ENCODE results near the gene CALM3.

The CALM3 gene

DNA sequence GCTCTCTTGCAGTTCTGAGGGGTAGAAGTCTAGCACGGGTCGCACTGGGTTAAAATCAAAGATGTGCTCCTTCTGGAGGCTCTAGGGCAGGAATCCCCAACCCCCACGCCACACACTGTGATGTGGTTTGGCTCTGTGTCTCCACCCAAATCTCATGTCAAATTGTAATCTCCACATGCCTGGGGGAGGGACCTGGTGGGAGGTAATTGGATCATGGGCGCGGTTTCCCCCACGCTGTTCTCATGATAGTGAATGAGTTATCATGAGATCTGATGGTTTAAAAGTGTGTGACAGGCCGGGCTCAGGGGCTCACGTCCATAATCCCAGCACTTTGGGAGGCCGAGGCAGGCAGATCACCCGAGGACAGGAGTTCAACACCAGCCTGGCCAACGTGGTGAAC is 26.6 kb upstream of the CALM3 start:
- H3K36me3 ChIP-seq (ENCODE audit: control insufficient read depth, insufficient read depth, low read length) = no peaks in the 10 kb centered on the region
- H3K9ac ChIP-seq = no peak overlapping the region
- H3K9me3 ChIP-seq (ENCODE audit: control insufficient read depth, low read length) = no peaks in the 10 kb centered on the region
- H3K4me3 ChIP-seq (ENCODE audit: low read depth, low read length) = no peak overlapping the region
- H3K27me3 ChIP-seq (ENCODE audit: control insufficient read depth, insufficient read depth, low read length) = no peaks in the 10 kb centered on the region
- peaks cover 2% of the 10 kb centered on the region for H3K79me2 ChIP-seq
- no peaks in the 10 kb centered on the region for H3K4me1 ChIP-seq
- TF ChIP-seq, protein P1, sequence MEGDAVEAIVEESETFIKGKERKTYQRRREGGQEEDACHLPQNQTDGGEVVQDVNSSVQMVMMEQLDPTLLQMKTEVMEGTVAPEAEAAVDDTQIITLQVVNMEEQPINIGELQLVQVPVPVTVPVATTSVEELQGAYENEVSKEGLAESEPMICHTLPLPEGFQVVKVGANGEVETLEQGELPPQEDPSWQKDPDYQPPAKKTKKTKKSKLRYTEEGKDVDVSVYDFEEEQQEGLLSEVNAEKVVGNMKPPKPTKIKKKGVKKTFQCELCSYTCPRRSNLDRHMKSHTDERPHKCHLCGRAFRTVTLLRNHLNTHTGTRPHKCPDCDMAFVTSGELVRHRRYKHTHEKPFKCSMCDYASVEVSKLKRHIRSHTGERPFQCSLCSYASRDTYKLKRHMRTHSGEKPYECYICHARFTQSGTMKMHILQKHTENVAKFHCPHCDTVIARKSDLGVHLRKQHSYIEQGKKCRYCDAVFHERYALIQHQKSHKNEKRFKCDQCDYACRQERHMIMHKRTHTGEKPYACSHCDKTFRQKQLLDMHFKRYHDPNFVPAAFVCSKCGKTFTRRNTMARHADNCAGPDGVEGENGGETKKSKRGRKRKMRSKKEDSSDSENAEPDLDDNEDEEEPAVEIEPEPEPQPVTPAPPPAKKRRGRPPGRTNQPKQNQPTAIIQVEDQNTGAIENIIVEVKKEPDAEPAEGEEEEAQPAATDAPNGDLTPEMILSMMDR (IDR thresholded peaks at IDR 0.05) = no peak
- H3K4me2 ChIP-seq (ENCODE audit: low read length) = no peak overlapping the region
- no peak overlapping the region for H2AFZ ChIP-seq
- no peak overlapping the region for H3K27ac ChIP-seq

DNA sequence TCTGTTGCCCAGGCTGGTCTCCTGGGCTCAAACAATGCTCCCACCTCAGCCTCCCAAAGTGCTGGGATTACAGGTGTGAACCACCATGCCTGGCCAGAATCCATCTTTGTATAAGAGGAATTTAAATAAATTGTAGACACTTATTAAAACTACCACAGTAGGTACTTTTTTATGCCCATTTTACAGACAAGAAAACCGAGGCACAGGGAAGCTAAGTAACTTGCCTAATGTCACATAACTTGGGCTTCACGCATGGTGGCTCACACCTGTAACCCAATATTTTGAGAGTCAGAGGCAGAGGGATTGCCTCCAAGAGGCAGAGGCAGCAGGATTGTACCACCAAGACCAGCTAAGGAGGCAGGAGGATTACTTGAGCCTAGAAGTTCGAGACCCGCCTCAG is 22.7 kb upstream of the CALM3 start:
- Histone ChIP-seq H3K4me1 (no peaks in the 10 kb centered on the region), H3K9me3 (ENCODE audit: control insufficient read depth, low read length) (no peaks in the 10 kb centered on the region), H2AFZ (no peak overlapping the region), H3K27me3 (ENCODE audit: control insufficient read depth, insufficient read depth, low read length) (no peaks in the 10 kb centered on the region), H3K9ac (no peak overlapping the region), H3K4me3 (ENCODE audit: low read depth, low read length) (no peak overlapping the region), H3K79me2 (peaks cover 2% of the 10 kb centered on the region), H3K27ac (no peak overlapping the region), H3K4me2 (ENCODE audit: low read length) (no peak overlapping the region), H3K36me3 (ENCODE audit: control insufficient read depth, insufficient read depth, low read length) (no peaks in the 10 kb centered on the region)
- TF ChIP-seq, protein P1 (IDR thresholded peaks at IDR 0.05) = no peak

DNA sequence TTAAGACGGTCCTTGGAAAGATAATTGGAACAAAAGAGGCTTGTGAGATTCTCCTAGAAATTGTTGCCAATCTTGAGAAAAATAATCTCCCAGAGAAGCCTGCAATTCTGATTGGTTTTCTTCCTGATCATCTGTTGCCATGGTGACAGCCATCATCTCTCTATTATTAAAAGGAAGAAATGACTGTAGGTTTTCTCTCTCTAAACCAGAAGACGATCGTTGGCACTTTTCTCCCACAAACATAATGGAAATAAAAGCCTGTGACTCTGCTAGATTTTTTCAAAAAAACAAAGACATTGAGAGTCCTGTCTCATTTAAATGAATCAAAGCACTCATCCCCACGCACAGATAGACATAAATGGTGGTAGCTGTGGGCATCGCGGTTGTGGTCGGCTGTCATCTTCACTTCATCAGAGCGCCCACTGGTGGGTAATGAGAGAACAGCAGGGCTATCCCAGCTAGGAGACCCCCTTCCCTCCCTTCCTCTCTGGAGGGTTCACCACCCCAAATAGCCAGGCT is 21.7 kb upstream of the CALM3 start:
- no peaks in the 10 kb centered on the region for H3K4me1 ChIP-seq
- H3K79me2 ChIP-seq = peaks cover 2% of the 10 kb centered on the region
- no peak overlapping the region for H3K4me3 ChIP-seq (ENCODE audit: low read depth, low read length)
- no peak overlapping the region for H2AFZ ChIP-seq
- no peaks in the 10 kb centered on the region for H3K36me3 ChIP-seq (ENCODE audit: control insufficient read depth, insufficient read depth, low read length)
- H3K4me2 ChIP-seq (ENCODE audit: low read length) = no peak overlapping the region
- no peak overlapping the region for H3K9ac ChIP-seq
- H3K9me3 ChIP-seq (ENCODE audit: control insufficient read depth, low read length) = no peaks in the 10 kb centered on the region
- H3K27me3 ChIP-seq (ENCODE audit: control insufficient read depth, insufficient read depth, low read length) = no peaks in the 10 kb centered on the region
- H3K27ac ChIP-seq = no peak overlapping the region
- TF ChIP-seq, protein P1 (IDR thresholded peaks at IDR 0.05) = no peak

DNA sequence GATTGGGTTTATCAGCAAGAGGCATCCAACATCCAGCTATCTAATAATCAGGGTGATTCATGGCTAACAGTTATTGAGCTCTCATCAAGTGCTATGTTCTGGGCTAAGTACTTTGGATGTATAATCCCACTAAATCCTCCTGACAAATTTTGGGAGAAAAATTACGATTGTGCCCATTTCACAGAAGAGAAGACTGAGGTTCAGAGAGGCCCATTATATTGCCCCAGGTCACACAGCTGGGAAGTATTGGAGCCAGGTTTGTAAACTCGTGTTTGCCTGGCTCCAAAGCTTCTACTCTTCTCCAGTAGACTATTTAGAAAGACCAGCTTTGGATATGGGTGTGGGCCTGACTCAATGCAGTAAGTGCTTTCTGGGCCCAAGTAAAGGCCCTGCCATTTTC is 20.9 kb upstream of the CALM3 start:
- H3K9me3 ChIP-seq (ENCODE audit: control insufficient read depth, low read length) = no peaks in the 10 kb centered on the region
- no peak overlapping the region for H3K4me3 ChIP-seq (ENCODE audit: low read depth, low read length)
- no peak overlapping the region for H2AFZ ChIP-seq
- H3K4me2 ChIP-seq (ENCODE audit: low read length) = no peak overlapping the region
- TF ChIP-seq, protein P1 (IDR thresholded peaks at IDR 0.05) = no peak
- H3K79me2 ChIP-seq = peaks cover 2% of the 10 kb centered on the region
- no peak overlapping the region for H3K27ac ChIP-seq
- no peaks in the 10 kb centered on the region for H3K4me1 ChIP-seq
- H3K36me3 ChIP-seq (ENCODE audit: control insufficient read depth, insufficient read depth, low read length) = no peaks in the 10 kb centered on the region
- H3K27me3 ChIP-seq (ENCODE audit: control insufficient read depth, insufficient read depth, low read length) = no peaks in the 10 kb centered on the region
- H3K9ac ChIP-seq = no peak overlapping the region

DNA sequence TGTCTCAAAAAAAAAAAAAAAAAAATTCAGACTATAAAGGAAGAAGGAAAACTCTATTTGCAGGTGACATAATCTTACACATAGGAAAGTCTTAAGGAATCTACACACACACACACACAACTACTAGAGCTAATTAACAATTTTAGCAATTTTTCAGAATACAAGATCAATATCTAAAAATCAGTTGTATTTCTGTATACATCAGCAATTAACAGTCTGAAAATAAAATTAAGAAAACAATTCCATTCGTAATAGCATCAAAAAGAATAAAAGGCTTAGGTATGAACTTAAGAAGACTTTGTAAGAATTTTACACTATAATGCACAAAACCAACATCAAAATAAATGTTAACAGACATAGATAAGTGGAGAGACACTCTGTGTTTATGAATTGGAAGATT is 15.6 kb upstream of the CALM3 start:
- Histone ChIP-seq H3K9me3 (ENCODE audit: control insufficient read depth, low read length) (no peaks in the 10 kb centered on the region), H3K27ac (no peak overlapping the region), H3K36me3 (ENCODE audit: control insufficient read depth, insufficient read depth, low read length) (no peaks in the 10 kb centered on the region), H3K27me3 (ENCODE audit: control insufficient read depth, insufficient read depth, low read length) (no peaks in the 10 kb centered on the region), H3K79me2 (no peaks in the 10 kb centered on the region), H3K4me1 (no peaks in the 10 kb centered on the region), H2AFZ (no peak overlapping the region), H3K4me2 (ENCODE audit: low read length) (no peak overlapping the region), H3K9ac (no peak overlapping the region), H3K4me3 (ENCODE audit: low read depth, low read length) (no peak overlapping the region)
- TF ChIP-seq, protein P1 (IDR thresholded peaks at IDR 0.05) = no peak

Measured in parathyroid adenoma (tissue), 2 donors.